ENCODE measurements around the gene RMI2.
A peak's percentile ranks its signal among the peaks of the same experiment; 100 is the strongest.

Gene RMI2

DNA sequence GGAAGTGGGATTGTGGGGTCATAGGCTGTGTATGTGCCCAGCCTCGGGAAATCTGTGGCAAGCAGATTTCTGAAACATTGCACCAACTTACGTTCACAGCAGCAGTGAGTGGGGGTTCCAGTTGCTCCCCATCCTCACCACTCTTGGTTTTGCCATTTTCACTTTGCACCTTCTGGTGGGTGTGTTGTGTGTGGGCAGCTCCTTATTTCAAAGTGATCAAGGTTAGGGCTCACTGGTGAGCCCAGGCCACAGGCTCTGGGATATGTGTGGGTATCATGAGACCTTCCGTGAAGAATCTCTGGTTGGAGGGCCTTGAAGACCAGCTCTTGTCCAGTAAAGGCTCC is 34.7 kb upstream of the RMI2 start:
- no peak for DNase-seq

DNA sequence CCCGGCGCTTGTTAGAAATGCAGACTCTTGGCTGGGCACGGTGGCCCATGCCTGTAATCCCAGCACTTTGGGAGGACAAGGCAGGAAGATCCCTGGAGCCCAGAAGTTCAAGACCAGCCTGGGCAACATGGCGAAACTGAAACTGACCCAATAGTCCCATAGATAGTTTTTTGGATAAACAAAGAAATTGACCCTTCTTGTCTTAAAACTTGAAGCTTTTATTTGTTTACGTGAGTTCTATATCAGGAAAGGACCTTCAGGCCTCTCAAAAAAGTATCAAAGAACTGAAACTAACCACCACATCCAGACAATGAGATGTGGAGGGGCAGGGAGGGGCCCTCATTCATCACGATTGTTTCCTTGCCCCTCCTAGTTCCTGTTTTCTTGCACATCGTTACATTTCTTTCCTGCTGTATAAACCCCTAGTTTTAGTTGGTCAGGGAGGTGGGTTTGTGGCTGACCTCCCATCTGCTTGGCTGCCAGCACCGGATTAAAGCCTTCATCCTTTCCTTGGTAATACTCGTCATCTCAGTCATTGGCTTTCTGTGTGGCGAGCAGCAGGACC is 34.2 kb upstream of the RMI2 start:
- peak in 1 of 2 experiments; percentile 27 for DNase-seq

DNA sequence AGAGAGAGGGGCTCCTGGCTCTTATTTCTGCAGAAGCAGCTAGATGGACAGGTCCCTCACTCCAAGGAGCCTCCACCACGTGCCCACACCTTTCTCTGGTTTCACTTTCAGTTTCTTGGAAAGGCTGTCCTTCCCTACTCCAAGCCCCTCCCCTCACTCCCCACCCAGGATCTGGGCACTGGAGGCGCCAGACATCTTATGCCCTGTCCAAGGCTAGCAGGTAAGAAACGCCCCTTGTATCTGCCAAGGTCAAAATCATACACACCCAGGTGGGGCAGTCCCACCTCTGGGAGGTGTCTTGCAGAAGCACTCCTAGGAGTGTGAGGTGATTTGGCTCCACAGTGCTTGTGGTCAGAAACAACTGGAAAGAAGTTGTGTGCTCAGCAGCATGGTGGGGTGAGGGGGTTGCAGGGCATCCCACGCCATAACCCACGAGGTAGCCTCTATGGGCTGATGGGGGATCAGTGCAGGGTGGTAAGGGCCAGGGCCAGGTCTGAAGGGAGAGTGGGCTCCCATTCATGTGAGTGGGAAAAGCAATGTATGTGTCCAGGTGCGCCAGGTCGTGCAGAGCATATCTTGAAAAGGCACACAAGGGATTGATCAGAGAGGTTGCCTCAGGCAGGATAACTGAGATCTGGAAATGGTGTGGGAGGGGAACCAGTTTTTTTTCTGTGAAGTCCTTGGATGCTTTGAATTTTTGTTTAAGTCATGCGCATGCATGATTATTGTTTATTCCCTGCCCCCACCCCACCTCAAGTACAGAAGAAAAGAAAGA is 32.4 kb upstream of the RMI2 start:
- no peak for DNase-seq

- DNase-seq, result no peak
Observed at GRCh38 chr16:11313493-11314308, 31.6 kb upstream of the RMI2 start.

- no peak for DNase-seq
Observed at GRCh38 chr16:11314309-11314894, 30.9 kb upstream of the RMI2 start.

DNA sequence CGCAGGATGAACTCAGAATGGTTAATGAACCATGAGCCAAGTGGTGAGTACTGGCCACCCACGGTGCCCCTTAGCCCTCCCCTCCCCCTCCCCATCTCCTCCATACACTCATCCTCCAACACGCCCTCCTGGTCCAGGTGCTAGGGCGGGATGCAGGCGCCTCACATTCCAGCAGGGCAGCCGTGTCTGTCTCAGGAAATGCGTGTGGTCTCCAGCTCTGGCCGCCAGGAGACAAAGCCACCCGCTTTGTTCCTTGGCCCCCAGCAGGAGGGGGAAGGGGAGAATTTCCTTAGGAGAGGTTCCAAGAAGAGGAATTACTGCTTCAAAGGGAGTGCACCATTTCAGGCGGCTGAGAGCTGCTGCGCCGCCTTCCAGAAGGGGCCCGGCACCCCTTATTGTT is 29.7 kb upstream of the RMI2 start:
- DNase-seq, result no peak

- no peak for DNase-seq
Observed at GRCh38 chr16:11316331-11317015, 28.8 kb upstream of the RMI2 start.

- DNase-seq, result no peak
Observed at GRCh38 chr16:11318817-11319216, 26.4 kb upstream of the RMI2 start.

DNA sequence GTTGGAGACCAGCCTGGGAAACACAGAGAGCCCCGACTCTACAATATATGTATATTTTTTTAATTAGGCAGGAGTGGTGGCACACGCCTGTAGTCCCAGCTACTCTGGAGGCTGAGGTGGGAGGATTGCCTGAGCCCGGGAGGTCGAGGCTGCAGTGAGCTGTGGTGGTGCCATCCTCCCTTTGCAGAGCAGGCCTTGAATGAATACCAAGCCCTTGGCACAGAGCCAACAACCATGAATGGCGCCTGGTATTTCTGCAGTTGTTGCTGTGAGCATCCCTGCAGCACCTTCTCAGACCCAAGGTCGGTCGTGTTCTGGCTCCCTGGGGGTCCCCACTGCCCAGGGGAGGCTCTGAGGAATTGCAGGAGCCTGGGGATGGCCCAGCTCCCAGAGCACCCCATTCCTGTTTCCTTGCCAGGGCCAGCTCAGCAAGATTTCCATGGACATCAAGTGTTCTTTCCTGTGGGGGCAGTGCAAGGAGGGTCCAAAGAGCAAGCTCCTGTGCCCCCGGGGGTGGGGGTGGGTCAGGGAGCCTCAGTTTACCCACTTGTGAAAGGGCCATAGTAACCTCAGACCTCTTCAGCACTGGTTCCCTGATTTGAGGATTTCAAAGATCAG is 25.6 kb upstream of the RMI2 start:
- DNase-seq, result no peak

GRCh38 chr16:11320170-11320569 is 25.1 kb upstream of the RMI2 start:
- no peak for DNase-seq

DNA sequence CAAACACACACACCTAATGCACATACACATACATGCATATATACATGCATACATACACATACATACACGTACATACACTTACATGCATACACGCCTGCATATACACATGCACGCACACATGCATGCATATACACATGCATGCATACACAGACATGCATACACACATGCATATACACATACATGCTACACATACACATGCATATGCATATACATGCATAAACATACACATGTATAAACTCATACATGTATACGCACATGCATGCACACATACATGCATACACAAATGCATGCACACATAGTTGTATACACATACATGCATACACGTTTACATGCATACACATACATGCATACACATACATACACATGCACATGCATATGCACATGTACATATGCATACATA is 23.6 kb upstream of the RMI2 start:
- no peak for DNase-seq

DNA sequence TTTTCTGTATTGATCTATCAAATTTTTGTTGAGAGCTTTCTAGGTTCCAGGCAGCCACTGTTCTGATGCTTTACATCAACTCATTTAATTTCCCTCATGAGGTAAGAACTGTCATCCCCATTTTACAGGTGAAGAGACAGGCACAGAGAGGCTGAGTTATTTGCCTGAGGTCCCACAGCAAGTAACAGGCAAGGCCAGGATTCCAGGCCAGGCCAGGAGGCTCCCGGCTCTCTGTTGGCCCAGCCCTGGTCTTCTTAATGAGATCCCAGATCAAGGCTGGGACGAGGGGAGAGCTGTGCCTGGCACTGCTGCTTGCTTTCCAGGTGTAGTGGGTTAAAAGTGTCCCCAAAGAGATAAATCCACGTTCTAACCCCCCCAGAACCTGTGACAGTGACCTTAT is 22.4 kb upstream of the RMI2 start:
- no peak for DNase-seq

DNA sequence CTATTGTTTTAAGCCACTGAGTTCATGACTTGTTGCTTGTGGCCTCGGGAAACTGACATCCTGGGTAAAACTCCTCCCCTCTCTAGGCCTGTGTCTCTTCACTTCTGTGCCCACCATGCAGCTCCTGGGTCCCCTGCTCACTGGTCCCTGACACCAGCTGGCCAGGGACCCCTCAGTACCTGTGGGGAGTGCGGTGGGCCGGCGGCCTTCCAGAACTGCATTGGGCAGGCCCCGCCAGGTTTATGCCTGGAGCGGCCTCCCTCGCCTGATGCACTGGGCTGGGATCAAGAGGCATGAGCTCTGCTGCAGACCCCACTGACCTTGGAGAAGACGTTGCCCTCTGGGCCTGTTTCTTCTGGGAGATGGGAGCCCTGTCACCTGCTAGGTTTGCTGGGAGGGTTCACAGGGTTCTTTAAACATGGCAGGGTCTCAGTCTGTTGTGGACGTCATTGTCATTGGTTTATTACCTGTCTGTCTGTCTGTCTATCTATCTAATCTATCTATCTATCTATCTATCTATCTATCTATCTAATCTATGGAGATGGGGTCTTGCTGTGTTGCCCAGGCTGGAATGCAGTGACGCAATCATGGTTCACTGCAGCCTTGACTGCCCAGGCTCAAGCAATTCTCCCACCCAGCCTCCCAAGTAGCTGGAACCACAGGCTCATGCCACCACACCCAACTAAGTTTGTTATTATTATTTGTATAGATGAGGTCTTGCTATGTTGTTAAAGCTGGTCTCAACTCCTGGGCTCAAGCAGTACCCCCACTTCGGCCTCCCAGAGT is 21.5 kb upstream of the RMI2 start:
- no peak for DNase-seq

DNA sequence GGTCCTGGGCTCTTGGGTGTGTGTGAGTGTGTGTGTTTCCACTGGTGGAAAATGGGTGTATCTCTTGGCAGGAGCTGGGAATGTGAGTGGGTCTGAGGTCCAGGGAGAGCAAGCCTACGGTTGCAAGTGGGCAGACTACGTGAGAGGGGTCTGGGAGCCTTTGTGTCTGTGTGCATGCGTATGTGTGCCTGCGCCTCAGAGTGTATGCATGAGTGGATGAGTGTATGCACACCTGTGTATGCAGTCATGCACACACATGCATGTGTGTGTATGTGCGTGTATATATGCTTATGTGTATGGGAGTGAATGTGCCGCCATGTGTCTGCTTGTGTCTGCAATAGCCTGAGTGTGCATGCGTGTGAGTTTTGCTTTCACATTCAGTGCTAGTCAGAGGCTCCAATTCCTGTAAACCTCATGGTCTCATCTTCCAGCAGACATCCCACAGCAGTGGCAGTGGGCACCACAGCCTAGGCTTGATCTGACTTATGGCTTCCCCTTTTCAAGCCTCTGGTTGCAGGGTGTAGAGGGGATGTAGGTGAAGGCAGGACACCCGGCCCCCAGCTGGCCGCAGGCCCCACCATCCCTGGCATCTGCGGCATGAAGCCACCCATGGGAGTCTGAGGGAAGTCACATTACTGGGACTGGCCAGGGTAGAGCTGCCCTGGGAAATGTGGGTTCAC is 19.7 kb upstream of the RMI2 start:
- peak in 1 of 2 experiments; percentile 36 for DNase-seq

- no peak for DNase-seq
Observed at GRCh38 chr16:11326084-11326736, 19.0 kb upstream of the RMI2 start.

DNA sequence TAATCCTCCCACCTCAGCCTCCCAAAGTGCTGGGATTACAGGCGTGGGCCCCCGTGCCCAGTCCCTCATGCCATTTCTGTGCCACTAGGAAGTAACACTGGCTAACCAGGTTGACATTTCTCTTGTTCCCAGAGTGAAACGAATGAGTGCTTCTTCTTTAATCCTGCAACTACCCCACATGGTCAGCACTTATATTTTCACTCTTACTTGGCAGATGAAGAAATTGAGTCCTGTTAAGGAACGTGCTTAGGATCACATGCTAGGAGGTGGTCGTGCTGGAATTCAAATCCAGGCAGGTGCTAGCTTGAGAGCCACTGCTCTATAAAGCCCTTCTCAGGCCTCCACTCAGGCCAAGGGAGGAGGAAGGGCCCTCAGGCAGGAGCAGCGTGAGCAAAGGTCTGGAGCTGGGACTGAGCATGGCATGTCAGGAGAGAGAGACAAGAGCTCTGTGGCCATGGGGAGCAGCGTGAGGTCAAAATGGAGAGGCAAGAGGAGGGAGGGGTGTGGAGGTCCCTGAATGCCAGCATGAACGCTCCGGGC is 18.5 kb upstream of the RMI2 start:
- DNase-seq, result no peak

DNA sequence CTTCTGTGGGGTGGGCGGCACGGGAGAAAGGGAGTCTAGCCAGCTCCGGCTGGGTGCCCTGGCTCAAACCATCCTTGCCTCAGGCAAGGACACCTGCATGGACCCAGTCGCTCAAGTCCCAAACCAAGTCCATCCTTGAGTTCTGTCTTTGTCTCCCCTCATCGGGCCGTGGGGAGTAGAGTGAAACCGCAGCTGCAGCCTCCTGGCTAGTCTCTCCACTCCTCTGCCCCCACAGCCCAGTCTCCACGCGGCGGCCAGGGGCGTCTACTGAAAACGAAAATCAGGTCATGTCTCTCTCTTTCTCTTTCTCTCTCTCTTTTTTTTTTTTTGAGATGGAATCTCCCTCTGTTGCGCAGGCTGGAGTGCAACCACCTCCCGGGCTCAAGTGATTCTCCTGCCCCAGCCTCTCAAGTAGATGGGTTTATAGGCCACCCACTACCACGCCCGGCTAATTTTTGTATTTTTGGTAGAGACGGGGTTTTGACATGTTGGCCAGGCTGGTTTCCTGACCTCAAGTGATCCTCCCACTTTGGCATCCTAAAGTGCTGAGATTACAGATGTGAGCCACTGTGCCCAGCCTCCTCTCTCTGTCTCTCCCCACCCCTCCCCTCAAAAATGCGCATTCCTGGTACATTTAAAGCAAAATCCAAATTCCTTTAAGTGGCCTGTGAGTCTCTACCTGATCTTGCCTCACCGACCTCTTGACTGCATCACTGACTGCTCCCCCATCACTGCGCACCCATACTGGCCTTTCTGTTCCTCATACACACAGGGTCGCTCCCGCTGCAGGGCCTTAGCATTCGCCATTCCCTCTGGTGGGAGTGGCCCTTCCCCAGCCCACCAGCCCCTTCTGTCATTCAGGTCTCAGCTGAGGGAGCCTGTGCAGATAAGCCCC is 17.7 kb upstream of the RMI2 start:
- DNase-seq, result no peak

- DNase-seq, result peak; percentile 44 to 58
Observed at GRCh38 chr16:11328172-11329070, 16.8 kb upstream of the RMI2 start.

Measured in activated CD4-positive, alpha-beta T cell treated with anti-CD3 and anti-CD28 coated beads, Interleukin-2, amount 50 U/mL, for 48 hours (primary cell).